Upper lobe of left lung (tissue), 4 donors: ENCODE results near the gene CRYAA.
"Not testable (repeated sequence)": the region's sequence is repeated elsewhere in the genome, so short reads cannot be mapped to it uniquely, and the experiment has no call there.

Experiments
- CTCF ChIP-seq, 6 experiments: fragments of 450-650 bp in 4 of 6; fragments of 200-600 bp in 2 of 6; sonication (generic) in 2 of 6; IDR thresholded peaks; one replicate each; pipeline ENCODE4 v1.5.1; 2016 to 2019; ENCODE audit warnings: antibody characterized with exemption in 6 of 6
- EP300 ChIP-seq, 4 donors: sonication (generic); formaldehyde crosslinking; IDR thresholded peaks; one replicate each; pipeline ENCODE4 v1.5.1; 2017; ENCODE audit warnings: antibody characterized with exemption in 4 of 4, control low read depth in 2 of 4
- POLR2A ChIP-seq, 4 donors: fragments of 450-650 bp; IDR thresholded peaks; one replicate each; pipeline ENCODE4 v1.5.1; 2016 to 2017; ENCODE audit warnings: antibody characterized with exemption in 4 of 4, mild to moderate bottlenecking in 2 of 4
- POLR2AphosphoS5 ChIP-seq, 2 donors: sonication (generic); formaldehyde crosslinking; IDR thresholded peaks; one replicate each; pipeline ENCODE4 v1.5.1; 2017; ENCODE audit warnings: antibody characterized with exemption in 2 of 2

GRCh38 chr21:43153601-43154000 is 15.2 kb upstream of the CRYAA start:
- not testable (repeated sequence) for TF ChIP-seq POLR2A, POLR2AphosphoS5, CTCF, EP300 (IDR thresholded peaks at IDR 0.05)
